Melanocyte of skin (primary cell): ENCODE measurements around the gene PELO. TPM values are rescaled to one million over a fixed set of nuclear protein-coding genes. Genes with fewer than 3 reads are reported as not detected.

Experiments used
- total RNA-seq, 2 donors: library from RNA; depleted of rRNA; stranded (reverse); fragments of >200 nt; gene quantifications; 2 replicates each; pipeline ENCODE4 v1.2.3, GENCODE V29; 2012

Gene PELO, protein sequence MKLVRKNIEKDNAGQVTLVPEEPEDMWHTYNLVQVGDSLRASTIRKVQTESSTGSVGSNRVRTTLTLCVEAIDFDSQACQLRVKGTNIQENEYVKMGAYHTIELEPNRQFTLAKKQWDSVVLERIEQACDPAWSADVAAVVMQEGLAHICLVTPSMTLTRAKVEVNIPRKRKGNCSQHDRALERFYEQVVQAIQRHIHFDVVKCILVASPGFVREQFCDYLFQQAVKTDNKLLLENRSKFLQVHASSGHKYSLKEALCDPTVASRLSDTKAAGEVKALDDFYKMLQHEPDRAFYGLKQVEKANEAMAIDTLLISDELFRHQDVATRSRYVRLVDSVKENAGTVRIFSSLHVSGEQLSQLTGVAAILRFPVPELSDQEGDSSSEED
- total RNA-seq: 10 to 100 TPM; 13.4 to 20.0 TPM

DNA sequence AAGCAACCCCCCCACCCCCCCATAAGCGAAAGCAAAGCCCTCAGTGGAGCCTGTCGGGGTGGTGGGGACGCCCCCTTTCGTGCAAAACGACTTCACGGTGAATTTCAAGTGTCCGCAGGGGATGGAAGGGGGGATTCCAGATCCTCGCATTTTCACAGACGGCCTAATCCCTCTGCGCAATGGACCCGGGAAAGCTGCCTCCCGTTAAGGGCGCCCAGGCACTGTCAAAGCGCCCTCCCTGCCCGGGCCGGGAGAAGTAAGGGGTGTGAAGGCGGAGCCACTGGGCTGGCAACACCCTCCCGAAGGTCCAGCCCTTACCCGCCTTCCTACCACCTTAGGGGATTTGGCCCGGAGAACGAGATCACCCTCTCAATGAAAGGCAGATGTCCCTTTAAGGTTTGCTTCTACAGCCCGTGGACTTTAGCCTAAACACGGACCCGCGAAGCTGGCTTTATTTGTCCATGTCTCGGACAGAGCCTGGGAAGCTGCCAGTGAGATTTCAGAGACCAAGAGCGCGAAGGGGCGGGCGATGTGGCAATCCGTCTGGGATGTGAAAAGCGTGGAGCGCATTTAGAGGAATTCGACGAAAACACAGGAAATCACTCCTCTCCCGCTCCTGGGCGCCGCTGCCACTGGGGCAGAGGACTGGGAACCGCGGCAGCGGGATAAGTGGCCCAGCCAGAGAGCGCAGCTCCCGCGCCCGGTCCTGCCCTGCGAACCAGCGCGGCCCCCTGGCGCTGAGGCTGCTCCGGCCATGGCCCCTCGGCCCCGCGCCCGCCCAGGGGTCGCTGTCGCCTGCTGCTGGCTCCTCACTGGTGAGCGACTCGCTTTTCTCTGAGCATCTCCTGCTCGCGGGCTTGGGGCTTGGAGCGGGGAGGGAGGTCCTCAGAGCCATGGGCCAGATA is at the start of gene PELO, which contains the start of gene ITGA1:
Gene PELO (plus strand): TSS at position 317 of the 905 bp plus-strand sequence. CDS start 12,479 bp downstream, outside the sequence.
Gene ITGA1 (plus strand): TSS at position 317 of the 905 bp plus-strand sequence. CDS start 438 bp downstream, at position 755.

Other genes with a start within 250 kb of the PELO start
- gene ITGA1, start within 50 bp of the PELO start, total RNA-seq: 10 to 100 TPM; 11.0 to 38.9 TPM
- gene ITGA2, start 201.4 kb downstream of the PELO start, total RNA-seq: 1 to 10 TPM; 5.7 to 6.2 TPM